Loucy (cell line): ENCODE data around the gene TSFM.

Experiments used
- H2AFZ ChIP-seq: fragments of 200-600 bp; sonication (generic); 2 replicates; pipeline ENCODE4 v1.6.0; 2016; ENCODE audit warnings: antibody characterized with exemption, mild to moderate bottlenecking, low read length, moderate library complexity
- H3F3A ChIP-seq: fragments of 200-600 bp; 2 replicates; pipeline ENCODE4 v1.6.0; 2016; ENCODE audit warnings: antibody characterized with exemption, low read depth, mild to moderate bottlenecking
- H3K27me3 ChIP-seq: fragments of 200-600 bp; sonication (generic); 2 replicates; pipeline ENCODE4 v1.6.1; 2014; ENCODE audit warnings: low read length, mild to moderate bottlenecking; ENCODE audit not compliant: insufficient read depth, poor library complexity, severe bottlenecking
- H3K36me3 ChIP-seq: fragments of 200-600 bp; sonication (generic); 2 replicates; pipeline ENCODE4 v1.6.1; 2016; ENCODE audit warnings: low read length; ENCODE audit not compliant: insufficient read depth
- H3K4me1 ChIP-seq: fragments of 200-600 bp; sonication (generic); 2 replicates; pipeline ENCODE4 v1.5.1; 2014; ENCODE audit warnings: low read length, mild to moderate bottlenecking; ENCODE audit not compliant: insufficient read depth, poor library complexity, severe bottlenecking
- H3K4me2 ChIP-seq: fragments of 200-600 bp; sonication (generic); 2 replicates; pipeline ENCODE4 v1.6.0; 2014; ENCODE audit warnings: antibody characterized with exemption, low read length, low read depth, mild to moderate bottlenecking; ENCODE audit not compliant: poor library complexity, severe bottlenecking
- H3K4me3 ChIP-seq: fragments of 200-600 bp; sonication (generic); 2 replicates; pipeline ENCODE4 v1.5.1; 2014; ENCODE audit warnings: low read length, mild to moderate bottlenecking, mixed read lengths; ENCODE audit not compliant: poor library complexity, severe bottlenecking
- H3K79me2 ChIP-seq: fragments of 200-600 bp; sonication (generic); 2 replicates; pipeline ENCODE4 v1.6.1; 2014; ENCODE audit warnings: low read length; ENCODE audit not compliant: insufficient read depth
- H3K9ac ChIP-seq: fragments of 200-600 bp; sonication (generic); 2 replicates; pipeline ENCODE4 v1.6.0; 2014; ENCODE audit warnings: mild to moderate bottlenecking, low read depth, low read length, moderate library complexity; ENCODE audit not compliant: poor library complexity, severe bottlenecking
- H3K9me2 ChIP-seq: fragments of 200-600 bp; sonication (generic); replicated peaks from 2 replicates; pipeline ENCODE4 v1.6.1; 2016; ENCODE audit warnings: low read depth, low read length, mixed read lengths
- H3K9me3 ChIP-seq: fragments of 200-600 bp; sonication (generic); 2 replicates; pipeline ENCODE4 v1.6.1; 2014; ENCODE audit warnings: mild to moderate bottlenecking, antibody characterized with exemption, low read length, low read depth; ENCODE audit not compliant: insufficient read depth
- H4K20me1 ChIP-seq: fragments of 200-600 bp; sonication (generic); 2 replicates; pipeline ENCODE4 v1.6.0; 2014; ENCODE audit warnings: antibody characterized with exemption, low read length, mild to moderate bottlenecking; ENCODE audit not compliant: insufficient read depth, poor library complexity, severe bottlenecking
- CTCF ChIP-seq: fragments of 200-600 bp; sonication (generic); conservative IDR thresholded peaks from 2 replicates; pipeline ENCODE4 v1.5.1; 2014; ENCODE audit warnings: mild to moderate bottlenecking, antibody characterized with exemption, low read length
- EZH2phosphoT487 ChIP-seq: fragments of 200-600 bp; IDR thresholded peaks from 2 replicates; pipeline ENCODE4 v1.6.1; 2018; ENCODE audit warnings: antibody characterized with exemption, mild to moderate bottlenecking, moderate library complexity, borderline replicate concordance

Gene TSFM

GRCh38 chr12:57739914-57740538, 42.6 kb upstream of the TSFM start:
- no peaks in the 10 kb centered on the region for H3F3A ChIP-seq
- H2AFZ ChIP-seq, result no peak overlapping the region
- peaks cover 31% of the 10 kb centered on the region for H3K4me1 ChIP-seq
- H3K4me2 ChIP-seq, result peak overlapping the region; percentile 95
- H4K20me1 ChIP-seq, result peaks cover 48% of the 10 kb centered on the region
- peak overlapping the region; percentile 80 for H3K4me3 ChIP-seq
- no peaks in the 10 kb centered on the region for H3K9me3 ChIP-seq
- peak overlapping the region; percentile 75 for H3K9ac ChIP-seq
- peaks cover 67% of the 10 kb centered on the region for H3K79me2 ChIP-seq
- H3K36me3 ChIP-seq, result peaks cover 2% of the 10 kb centered on the region; the same call in 1 of the 2 replicates
- H3K9me2 ChIP-seq, result no peaks in the 10 kb centered on the region
- TF ChIP-seq EZH2phosphoT487 (no peak), CTCF (no peak)
- H3K27me3 ChIP-seq, result no peaks in the 10 kb centered on the region

- peak overlapping the region; percentile 75 for H3K9ac ChIP-seq
- H3K4me3 ChIP-seq, result peak overlapping the region; percentile 80
- no peaks in the 10 kb centered on the region for H3K27me3 ChIP-seq
These were observed 41.8 kb upstream of the TSFM start for GRCh38 chr12:57740656-57741412.

GRCh38 chr12:57741413-57741789, 41.2 kb upstream of the TSFM start:
- Histone ChIP-seq H2AFZ (no peak overlapping the region), H3K27me3 (no peaks in the 10 kb centered on the region)

More at GRCh38 chr12:57740656-57741412, 41.8 kb upstream of the TSFM start:
- Histone ChIP-seq H3K4me1 (peaks cover 31% of the 10 kb centered on the region), H3K9me3 (no peaks in the 10 kb centered on the region), H3F3A (no peaks in the 10 kb centered on the region), H2AFZ (no peak overlapping the region), H3K79me2 (peaks cover 61% of the 10 kb centered on the region), H3K36me3 (no peaks in the 10 kb centered on the region), H3K9me2 (no peaks in the 10 kb centered on the region), H3K4me2 (peak overlapping the region; percentile 95), H4K20me1 (peaks cover 44% of the 10 kb centered on the region)
- TF ChIP-seq EZH2phosphoT487 (no peak), CTCF (no peak)

More at GRCh38 chr12:57741413-57741789, 41.2 kb upstream of the TSFM start:
- peak overlapping the region; percentile 80 for H3K4me3 ChIP-seq
- H4K20me1 ChIP-seq, result peaks cover 38% of the 10 kb centered on the region
- peak overlapping the region; percentile 75 for H3K9ac ChIP-seq
- no peaks in the 10 kb centered on the region for H3F3A ChIP-seq
- no peaks in the 10 kb centered on the region for H3K9me2 ChIP-seq
- no peaks in the 10 kb centered on the region for H3K9me3 ChIP-seq
- peak overlapping the region; percentile 95 for H3K4me2 ChIP-seq
- peaks cover 31% of the 10 kb centered on the region for H3K4me1 ChIP-seq
- peaks cover 55% of the 10 kb centered on the region for H3K79me2 ChIP-seq
- peaks cover 2% of the 10 kb centered on the region; the same call in 1 of the 2 replicates for H3K36me3 ChIP-seq
- no peak for TF ChIP-seq EZH2phosphoT487
